IMR-90 (cell line): Measurements from ENCODE around the gene MTF1.

Source experiments
- BHLHE40 ChIP-seq: fragments of 150-350 bp; IDR thresholded peaks from 2 replicates; pipeline ENCODE4 v1.6.1; 2016; ENCODE audit warnings: mild to moderate bottlenecking, low read depth, low read length
- CEBPB ChIP-seq: IDR thresholded peaks from 2 replicates; pipeline ENCODE4 v1.6.1; 2012; ENCODE audit warnings: low read depth, low read length, improper control_type of control experiment
- FOS ChIP-seq: fragments of 150-350 bp; IDR thresholded peaks from 2 replicates; pipeline ENCODE4 v1.6.1; 2016; ENCODE audit warnings: low read depth, low read length
- MAFK ChIP-seq: IDR thresholded peaks from 2 replicates; pipeline ENCODE4 v1.6.1; 2012; ENCODE audit warnings: low read depth, low read length, improper control_type of control experiment
- MAZ ChIP-seq: IDR thresholded peaks from 2 replicates; pipeline ENCODE4 v1.6.1; 2012; ENCODE audit warnings: low read depth, mild to moderate bottlenecking, low read length, improper control_type of control experiment, moderate library complexity, borderline replicate concordance
- MXI1 ChIP-seq: IDR thresholded peaks from 2 replicates; pipeline ENCODE4 v1.6.1; 2012; ENCODE audit warnings: low read depth, mild to moderate bottlenecking, low read length, moderate library complexity, borderline replicate concordance
- POLR2A ChIP-seq: IDR thresholded peaks from 2 replicates; pipeline ENCODE4 v1.6.1; 2012; ENCODE audit warnings: mild to moderate bottlenecking, low read depth, low read length
- RAD21 ChIP-seq: IDR thresholded peaks from 2 replicates; pipeline ENCODE4 v1.6.1; 2012; ENCODE audit warnings: low read length, improper control_type of control experiment
- TF ChIP-seq, protein P1 (sequence below): conservative IDR thresholded peaks from 2 replicates; pipeline ENCODE4 v1.5.1; 2012; ENCODE audit warnings: mild to moderate bottlenecking, low read depth, low read length, improper control_type of control experiment

DNA sequence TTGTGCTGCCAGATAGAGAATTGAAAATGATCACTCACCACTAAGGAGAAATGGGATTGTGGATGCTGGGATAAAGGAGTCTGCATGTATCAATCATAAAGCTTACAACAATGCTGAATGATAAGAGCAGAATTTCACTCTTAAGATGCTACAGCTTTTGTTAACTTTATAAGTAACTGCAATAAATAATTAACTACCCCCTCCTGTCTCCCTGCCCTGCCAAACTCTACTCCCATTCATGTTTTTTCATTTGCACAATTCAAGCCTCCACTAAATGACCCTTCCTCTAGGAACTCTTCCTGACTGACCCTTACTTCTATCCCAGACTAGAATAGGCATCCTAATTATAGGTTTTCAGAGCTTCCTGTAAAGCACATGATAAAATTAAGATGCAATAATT, 14.9 kb downstream of the MTF1 start:
- TF ChIP-seq RAD21 = no peak
- TF ChIP-seq CEBPB = no peak
- no peak for TF ChIP-seq BHLHE40
- TF ChIP-seq, protein P1, sequence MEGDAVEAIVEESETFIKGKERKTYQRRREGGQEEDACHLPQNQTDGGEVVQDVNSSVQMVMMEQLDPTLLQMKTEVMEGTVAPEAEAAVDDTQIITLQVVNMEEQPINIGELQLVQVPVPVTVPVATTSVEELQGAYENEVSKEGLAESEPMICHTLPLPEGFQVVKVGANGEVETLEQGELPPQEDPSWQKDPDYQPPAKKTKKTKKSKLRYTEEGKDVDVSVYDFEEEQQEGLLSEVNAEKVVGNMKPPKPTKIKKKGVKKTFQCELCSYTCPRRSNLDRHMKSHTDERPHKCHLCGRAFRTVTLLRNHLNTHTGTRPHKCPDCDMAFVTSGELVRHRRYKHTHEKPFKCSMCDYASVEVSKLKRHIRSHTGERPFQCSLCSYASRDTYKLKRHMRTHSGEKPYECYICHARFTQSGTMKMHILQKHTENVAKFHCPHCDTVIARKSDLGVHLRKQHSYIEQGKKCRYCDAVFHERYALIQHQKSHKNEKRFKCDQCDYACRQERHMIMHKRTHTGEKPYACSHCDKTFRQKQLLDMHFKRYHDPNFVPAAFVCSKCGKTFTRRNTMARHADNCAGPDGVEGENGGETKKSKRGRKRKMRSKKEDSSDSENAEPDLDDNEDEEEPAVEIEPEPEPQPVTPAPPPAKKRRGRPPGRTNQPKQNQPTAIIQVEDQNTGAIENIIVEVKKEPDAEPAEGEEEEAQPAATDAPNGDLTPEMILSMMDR = no peak
- no peak for TF ChIP-seq MXI1
- no peak for TF ChIP-seq POLR2A
- no peak for TF ChIP-seq FOS
- TF ChIP-seq MAFK = no peak
- no peak for TF ChIP-seq MAZ
